ENCODE measurements around the gene DEFB131A. TPM values are rescaled to one million over a fixed set of nuclear protein-coding genes. Genes with fewer than 3 reads are reported as not detected.

Gene DEFB131A
- total RNA-seq (2022; extraction: Qiagen RNA extraction; ENCODE audit: low read depth): not detected in 5 replicates

GRCh38 chr4:9444114-9444513 is at the start of gene DEFB131A:
Gene DEFB131A, plus strand, starts transcription at chr4:9444414. Its CDS starts 120 bp downstream, at chr4:9444534.

Other genes with a start within 250 kb of the DEFB131A start
- not detected in 5 replicates for gene USP17L10, start 233.8 kb upstream of the DEFB131A start, total RNA-seq (2022; extraction: Qiagen RNA extraction; ENCODE audit: low read depth)
- gene USP17L11, start 229.0 kb upstream of the DEFB131A start, total RNA-seq (2022; extraction: Qiagen RNA extraction; ENCODE audit: low read depth): not detected in 5 replicates
- gene USP17L12, start 224.3 kb upstream of the DEFB131A start, total RNA-seq (2022; extraction: Qiagen RNA extraction; ENCODE audit: low read depth): not detected in 5 replicates
- gene USP17L13, start 219.5 kb upstream of the DEFB131A start, total RNA-seq (2022; extraction: Qiagen RNA extraction; ENCODE audit: low read depth): not detected in 5 replicates
- not detected in 5 replicates for gene USP17L15, start 210.0 kb upstream of the DEFB131A start, total RNA-seq (2022; extraction: Qiagen RNA extraction; ENCODE audit: low read depth)
- gene USP17L17, start 200.5 kb upstream of the DEFB131A start, total RNA-seq (2022; extraction: Qiagen RNA extraction; ENCODE audit: low read depth): not detected in 5 replicates
- not detected in 5 replicates for gene USP17L18, start 195.8 kb upstream of the DEFB131A start, total RNA-seq (2022; extraction: Qiagen RNA extraction; ENCODE audit: low read depth)
- gene USP17L19, start 191.0 kb upstream of the DEFB131A start, total RNA-seq (2022; extraction: Qiagen RNA extraction; ENCODE audit: low read depth): not detected in 5 replicates
- gene USP17L20, start 186.3 kb upstream of the DEFB131A start, total RNA-seq (2022; extraction: Qiagen RNA extraction; ENCODE audit: low read depth): not detected in 5 replicates
- not detected in 5 replicates for gene USP17L21, start 181.5 kb upstream of the DEFB131A start, total RNA-seq (2022; extraction: Qiagen RNA extraction; ENCODE audit: low read depth)
- gene USP17L22, start 176.8 kb upstream of the DEFB131A start, total RNA-seq (2022; extraction: Qiagen RNA extraction; ENCODE audit: low read depth): not detected in 5 replicates
- not detected in 5 replicates for gene USP17L24, start 119.2 kb upstream of the DEFB131A start, total RNA-seq (2022; extraction: Qiagen RNA extraction; ENCODE audit: low read depth)
- gene USP17L25, start 114.5 kb upstream of the DEFB131A start, total RNA-seq (2022; extraction: Qiagen RNA extraction; ENCODE audit: low read depth): not detected in 5 replicates
- gene USP17L26, start 109.8 kb upstream of the DEFB131A start, total RNA-seq (2022; extraction: Qiagen RNA extraction; ENCODE audit: low read depth): not detected in 5 replicates
- gene USP17L5, start 105.0 kb upstream of the DEFB131A start, total RNA-seq (2022; extraction: Qiagen RNA extraction; ENCODE audit: low read depth): not detected in 5 replicates
- not detected in 5 replicates for gene USP17L27, start 100.3 kb upstream of the DEFB131A start, total RNA-seq (2022; extraction: Qiagen RNA extraction; ENCODE audit: low read depth)
- gene USP17L28, start 95.5 kb upstream of the DEFB131A start, total RNA-seq (2022; extraction: Qiagen RNA extraction; ENCODE audit: low read depth): not detected in 5 replicates
- not detected in 5 replicates for gene USP17L29, start 90.8 kb upstream of the DEFB131A start, total RNA-seq (2022; extraction: Qiagen RNA extraction; ENCODE audit: low read depth)
- gene USP17L30, start 81.3 kb upstream of the DEFB131A start, total RNA-seq (2022; extraction: Qiagen RNA extraction; ENCODE audit: low read depth): not detected in 5 replicates